GM23338 (cell line): ENCODE results near the gene SEC14L1. TPM values are rescaled to one million over a fixed set of nuclear protein-coding genes. Genes with fewer than 3 reads are reported as not detected.

ENCODE experiments used
- ATAC-seq: fragments of 200-7000 bp; cut with Tn5 transposase; 3 replicates; pipeline ENCODE4 v1.9.1; 2020
- DNase-seq: peaks from one replicate; pipeline ENCODE4 v3.0.0-alpha.2; 2015; ENCODE audit warnings: low spot score
- H2AFZ ChIP-seq: fragments of 200-600 bp; sonication (generic); 2 replicates; pipeline ENCODE4 v1.8.0; 2016; ENCODE audit warnings: antibody characterized with exemption, mild to moderate bottlenecking, moderate library complexity
- H3F3A ChIP-seq: fragments of 200-600 bp; sonication (generic); replicated peaks from 2 replicates; pipeline ENCODE4 v1.8.0; 2017; ENCODE audit warnings: antibody characterized with exemption, mixed run types, low read depth
- H3K27ac ChIP-seq: fragments of 200-600 bp; sonication (generic); 2 replicates; pipeline ENCODE4 v1.6.1; 2016; ENCODE audit warnings: low read depth
- H3K27me3 ChIP-seq: fragments of 200-600 bp; sonication (generic); 2 replicates; pipeline ENCODE4 v1.8.0; 2016; ENCODE audit warnings: mild to moderate bottlenecking, mixed run types, moderate library complexity; ENCODE audit not compliant: insufficient read depth
- H3K36me3 ChIP-seq: fragments of 200-600 bp; sonication (generic); 2 replicates; pipeline ENCODE4 v1.8.0; 2016; ENCODE audit warnings: mild to moderate bottlenecking; ENCODE audit not compliant: insufficient read depth
- H3K4me1 ChIP-seq: fragments of 200-600 bp; sonication (generic); 2 replicates; pipeline ENCODE4 v1.8.0; 2016; ENCODE audit warnings: mild to moderate bottlenecking, moderate library complexity; ENCODE audit not compliant: insufficient read depth
- H3K4me2 ChIP-seq: fragments of 200-600 bp; sonication (generic); 2 replicates; pipeline ENCODE4 v1.7.1; 2017; ENCODE audit warnings: mixed run types
- H3K4me3 ChIP-seq: fragments of 200-600 bp; sonication (generic); 2 replicates; pipeline ENCODE4 v1.6.1; 2016; ENCODE audit warnings: mixed run types
- H3K79me2 ChIP-seq: fragments of 200-600 bp; sonication (generic); replicated peaks from 2 replicates; pipeline ENCODE4 v1.8.0; 2017; ENCODE audit warnings: mild to moderate bottlenecking; ENCODE audit not compliant: insufficient read depth
- H3K9me2 ChIP-seq: fragments of 200-600 bp; sonication (generic); 2 replicates; pipeline ENCODE4 v1.8.0; 2017; ENCODE audit not compliant: insufficient read depth
- H4K20me1 ChIP-seq: fragments of 200-600 bp; sonication (generic); replicated peaks from 2 replicates; pipeline ENCODE4 v1.8.0; 2017; ENCODE audit warnings: mild to moderate bottlenecking; ENCODE audit not compliant: insufficient read depth
- H3K27ac Mint-ChIP-seq: 2 replicates; pipeline ENCODE4 v1.8.0; 2020; ENCODE audit warnings: inconsistent platforms, mild to moderate bottlenecking, moderate library complexity, mixed read lengths
- H3K27me3 Mint-ChIP-seq: 3 replicates; pipeline ENCODE4 v1.8.0; 2022; ENCODE audit warnings: low read depth, mild to moderate bottlenecking, moderate library complexity, mixed read lengths, inconsistent platforms; ENCODE audit not compliant: insufficient read depth, poor library complexity
- H3K36me3 Mint-ChIP-seq: 3 replicates; pipeline ENCODE4 v1.8.0; 2021; ENCODE audit warnings: low read depth, mild to moderate bottlenecking, inconsistent platforms, moderate library complexity, mixed read lengths
- H3K4me1 Mint-ChIP-seq: 3 replicates; pipeline ENCODE4 v1.8.0; 2020; ENCODE audit warnings: mild to moderate bottlenecking, inconsistent platforms, mixed read lengths
- H3K4me3 Mint-ChIP-seq: 3 replicates; pipeline ENCODE4 v1.8.0; 2021; ENCODE audit warnings: moderate library complexity, mild to moderate bottlenecking, inconsistent platforms, mixed read lengths
- H3K9me3 Mint-ChIP-seq: 3 replicates; pipeline ENCODE4 v1.8.0; 2020; ENCODE audit warnings: moderate library complexity, mild to moderate bottlenecking, inconsistent platforms, mixed read lengths
- CREB1 ChIP-seq: fragments of 250-450 bp; sonication (Bioruptor Pico); IDR thresholded peaks from 2 replicates; pipeline ENCODE4 v1.5.0; 2020; ENCODE audit warnings: low read depth, mild to moderate bottlenecking, moderate library complexity
- EZH2 ChIP-seq: fragments of 200-600 bp; sonication (generic); IDR thresholded peaks from one replicate; pipeline ENCODE4 v1.8.0; 2017; ENCODE audit warnings: antibody characterized with exemption, mild to moderate bottlenecking, low read depth; ENCODE audit not compliant: unreplicated experiment
- EZH2phosphoT487 ChIP-seq: fragments of 200-600 bp; sonication (generic); IDR thresholded peaks from one replicate; pipeline ENCODE4 v1.8.1; 2018; ENCODE audit warnings: antibody characterized with exemption; ENCODE audit not compliant: unreplicated experiment
- JUNB ChIP-seq: IDR thresholded peaks from one replicate; pipeline ENCODE4 v1.6.1; 2016; ENCODE audit warnings: antibody characterized with exemption; ENCODE audit not compliant: unreplicated experiment
- NANOG ChIP-seq: IDR thresholded peaks from 2 replicates; pipeline ENCODE4 v1.6.1; 2016; ENCODE audit warnings: antibody characterized with exemption, borderline replicate concordance
- POLR2AphosphoS5 ChIP-seq: IDR thresholded peaks from 2 replicates; pipeline ENCODE4 v1.6.1; 2016; ENCODE audit warnings: antibody characterized with exemption, low read depth
- STAT1 ChIP-seq: IDR thresholded peaks from one replicate; pipeline ENCODE4 v1.6.1; 2016; ENCODE audit warnings: antibody characterized with exemption; ENCODE audit not compliant: unreplicated experiment
- ZNF114 ChIP-seq: fragments of 250-450 bp; sonication (Bioruptor Pico); IDR thresholded peaks from 2 replicates; pipeline ENCODE4 v1.5.0; 2020; ENCODE audit warnings: mild to moderate bottlenecking, moderate library complexity
- ZNF331 ChIP-seq: fragments of 250-450 bp; sonication (Bioruptor Pico); IDR thresholded peaks from 2 replicates; pipeline ENCODE4 v1.5.0; 2020; ENCODE audit warnings: low read depth, mild to moderate bottlenecking, moderate library complexity
- polyA plus RNA-seq: library from polyadenylated mRNA; unstranded; fragments of >200 nt; fragmentation: Nextera tagmentation; extraction: Ambion mirVana; gene quantifications from 2 replicates; pipeline ENCODE4 v1.2.1, GENCODE V29; 2016
- total RNA-seq: library from RNA; depleted of rRNA; stranded (reverse); fragments of >200 nt; shearing (Covaris generic); gene quantifications from 2 replicates; pipeline ENCODE4 v1.2.3, GENCODE V29; 2014
- TF ChIP-seq, protein P1 (sequence below): IDR thresholded peaks from 2 replicates; pipeline ENCODE4 v1.6.1; 2016; ENCODE audit warnings: antibody characterized with exemption
- TF ChIP-seq, protein P2 (sequence below), 2 experiments: fragments of 200-600 bp in 1 of 2; sonication (generic) in 1 of 2; conservative IDR thresholded peaks; 2 replicates each; pipeline versions ENCODE4 v1.5.1 to v1.6.1; 2016 to 2017; ENCODE audit warnings: antibody characterized with exemption in 2 of 2, low read depth in 2 of 2, mild to moderate bottlenecking in 2 of 2, moderate library complexity in 1 of 2
- TF ChIP-seq, protein P3 (sequence below): fragments of 250-450 bp; sonication (Bioruptor Pico); IDR thresholded peaks from 2 replicates; pipeline ENCODE4 v1.5.0; 2020; ENCODE audit warnings: mild to moderate bottlenecking, moderate library complexity
- TF ChIP-seq, protein P4 (sequence below): IDR thresholded peaks from one replicate; pipeline ENCODE4 v1.6.1; 2018; ENCODE audit warnings: antibody characterized with exemption; ENCODE audit not compliant: unreplicated experiment

Gene SEC14L1
- total and polyA plus RNA-seq, 2 experiments from 2014 or later = 26.8 to 54.8 TPM

DNA sequence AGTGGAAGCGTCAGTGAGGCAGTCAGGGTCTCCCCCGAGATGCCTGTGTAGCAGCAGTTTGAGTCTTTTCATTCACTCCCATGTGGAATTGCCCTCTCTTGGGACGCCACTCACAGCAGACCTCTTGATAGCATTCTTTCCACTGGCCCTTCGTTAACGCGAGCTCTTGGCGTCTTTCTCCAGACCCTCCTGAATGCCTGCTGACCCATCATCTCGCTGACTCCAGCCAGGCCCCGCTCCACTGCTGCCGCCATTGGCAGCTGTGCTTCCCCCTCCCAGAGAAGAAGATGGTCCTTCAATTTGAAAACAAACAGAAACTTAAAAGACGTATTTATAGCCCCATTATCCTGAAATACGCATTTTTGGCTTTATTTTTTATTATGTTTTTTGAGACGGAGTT, 63.1 kb downstream of the SEC14L1 start:
- H4K20me1 ChIP-seq = no peaks in the 10 kb centered on the region
- no peak overlapping the region for H3K27ac Mint-ChIP-seq
- no peaks in the 10 kb centered on the region for H3F3A ChIP-seq
- H3K27ac ChIP-seq = no peak overlapping the region
- no peak overlapping the region for H2AFZ ChIP-seq
- H3K27me3 ChIP-seq = no peaks in the 10 kb centered on the region
- no peak overlapping the region for H3K4me3 ChIP-seq
- H3K27me3 Mint-ChIP-seq = peaks cover 2% of the 10 kb centered on the region
- H3K9me3 Mint-ChIP-seq = no peaks in the 10 kb centered on the region
- no peaks in the 10 kb centered on the region for H3K4me1 ChIP-seq
- no peak overlapping the region for H3K4me2 ChIP-seq
- no peak for DNase-seq
- no peak for ATAC-seq
- H3K79me2 ChIP-seq = no peaks in the 10 kb centered on the region
- no peak overlapping the region for H3K4me3 Mint-ChIP-seq
- H3K4me1 Mint-ChIP-seq = peaks cover 3% of the 10 kb centered on the region; the same call in 2 of the 3 replicates
- TF ChIP-seq CREB1 (CRISPR knock-in tag) = no peak
- TF ChIP-seq, protein P1, sequence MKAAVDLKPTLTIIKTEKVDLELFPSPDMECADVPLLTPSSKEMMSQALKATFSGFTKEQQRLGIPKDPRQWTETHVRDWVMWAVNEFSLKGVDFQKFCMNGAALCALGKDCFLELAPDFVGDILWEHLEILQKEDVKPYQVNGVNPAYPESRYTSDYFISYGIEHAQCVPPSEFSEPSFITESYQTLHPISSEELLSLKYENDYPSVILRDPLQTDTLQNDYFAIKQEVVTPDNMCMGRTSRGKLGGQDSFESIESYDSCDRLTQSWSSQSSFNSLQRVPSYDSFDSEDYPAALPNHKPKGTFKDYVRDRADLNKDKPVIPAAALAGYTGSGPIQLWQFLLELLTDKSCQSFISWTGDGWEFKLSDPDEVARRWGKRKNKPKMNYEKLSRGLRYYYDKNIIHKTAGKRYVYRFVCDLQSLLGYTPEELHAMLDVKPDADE = no peak
- TF ChIP-seq, protein P2, sequence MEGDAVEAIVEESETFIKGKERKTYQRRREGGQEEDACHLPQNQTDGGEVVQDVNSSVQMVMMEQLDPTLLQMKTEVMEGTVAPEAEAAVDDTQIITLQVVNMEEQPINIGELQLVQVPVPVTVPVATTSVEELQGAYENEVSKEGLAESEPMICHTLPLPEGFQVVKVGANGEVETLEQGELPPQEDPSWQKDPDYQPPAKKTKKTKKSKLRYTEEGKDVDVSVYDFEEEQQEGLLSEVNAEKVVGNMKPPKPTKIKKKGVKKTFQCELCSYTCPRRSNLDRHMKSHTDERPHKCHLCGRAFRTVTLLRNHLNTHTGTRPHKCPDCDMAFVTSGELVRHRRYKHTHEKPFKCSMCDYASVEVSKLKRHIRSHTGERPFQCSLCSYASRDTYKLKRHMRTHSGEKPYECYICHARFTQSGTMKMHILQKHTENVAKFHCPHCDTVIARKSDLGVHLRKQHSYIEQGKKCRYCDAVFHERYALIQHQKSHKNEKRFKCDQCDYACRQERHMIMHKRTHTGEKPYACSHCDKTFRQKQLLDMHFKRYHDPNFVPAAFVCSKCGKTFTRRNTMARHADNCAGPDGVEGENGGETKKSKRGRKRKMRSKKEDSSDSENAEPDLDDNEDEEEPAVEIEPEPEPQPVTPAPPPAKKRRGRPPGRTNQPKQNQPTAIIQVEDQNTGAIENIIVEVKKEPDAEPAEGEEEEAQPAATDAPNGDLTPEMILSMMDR (conservative IDR thresholded peaks at IDR 0.05; ENCODE audit: low read depth in 2 of 2) = no peak
- TF ChIP-seq EZH2phosphoT487 = no peak
- TF ChIP-seq NANOG = no peak
- no peak for TF ChIP-seq ZNF114 (CRISPR knock-in tag)
- no peak for TF ChIP-seq JUNB
- TF ChIP-seq POLR2AphosphoS5 = no peak
- no peak for TF ChIP-seq STAT1
- TF ChIP-seq, protein P3, sequence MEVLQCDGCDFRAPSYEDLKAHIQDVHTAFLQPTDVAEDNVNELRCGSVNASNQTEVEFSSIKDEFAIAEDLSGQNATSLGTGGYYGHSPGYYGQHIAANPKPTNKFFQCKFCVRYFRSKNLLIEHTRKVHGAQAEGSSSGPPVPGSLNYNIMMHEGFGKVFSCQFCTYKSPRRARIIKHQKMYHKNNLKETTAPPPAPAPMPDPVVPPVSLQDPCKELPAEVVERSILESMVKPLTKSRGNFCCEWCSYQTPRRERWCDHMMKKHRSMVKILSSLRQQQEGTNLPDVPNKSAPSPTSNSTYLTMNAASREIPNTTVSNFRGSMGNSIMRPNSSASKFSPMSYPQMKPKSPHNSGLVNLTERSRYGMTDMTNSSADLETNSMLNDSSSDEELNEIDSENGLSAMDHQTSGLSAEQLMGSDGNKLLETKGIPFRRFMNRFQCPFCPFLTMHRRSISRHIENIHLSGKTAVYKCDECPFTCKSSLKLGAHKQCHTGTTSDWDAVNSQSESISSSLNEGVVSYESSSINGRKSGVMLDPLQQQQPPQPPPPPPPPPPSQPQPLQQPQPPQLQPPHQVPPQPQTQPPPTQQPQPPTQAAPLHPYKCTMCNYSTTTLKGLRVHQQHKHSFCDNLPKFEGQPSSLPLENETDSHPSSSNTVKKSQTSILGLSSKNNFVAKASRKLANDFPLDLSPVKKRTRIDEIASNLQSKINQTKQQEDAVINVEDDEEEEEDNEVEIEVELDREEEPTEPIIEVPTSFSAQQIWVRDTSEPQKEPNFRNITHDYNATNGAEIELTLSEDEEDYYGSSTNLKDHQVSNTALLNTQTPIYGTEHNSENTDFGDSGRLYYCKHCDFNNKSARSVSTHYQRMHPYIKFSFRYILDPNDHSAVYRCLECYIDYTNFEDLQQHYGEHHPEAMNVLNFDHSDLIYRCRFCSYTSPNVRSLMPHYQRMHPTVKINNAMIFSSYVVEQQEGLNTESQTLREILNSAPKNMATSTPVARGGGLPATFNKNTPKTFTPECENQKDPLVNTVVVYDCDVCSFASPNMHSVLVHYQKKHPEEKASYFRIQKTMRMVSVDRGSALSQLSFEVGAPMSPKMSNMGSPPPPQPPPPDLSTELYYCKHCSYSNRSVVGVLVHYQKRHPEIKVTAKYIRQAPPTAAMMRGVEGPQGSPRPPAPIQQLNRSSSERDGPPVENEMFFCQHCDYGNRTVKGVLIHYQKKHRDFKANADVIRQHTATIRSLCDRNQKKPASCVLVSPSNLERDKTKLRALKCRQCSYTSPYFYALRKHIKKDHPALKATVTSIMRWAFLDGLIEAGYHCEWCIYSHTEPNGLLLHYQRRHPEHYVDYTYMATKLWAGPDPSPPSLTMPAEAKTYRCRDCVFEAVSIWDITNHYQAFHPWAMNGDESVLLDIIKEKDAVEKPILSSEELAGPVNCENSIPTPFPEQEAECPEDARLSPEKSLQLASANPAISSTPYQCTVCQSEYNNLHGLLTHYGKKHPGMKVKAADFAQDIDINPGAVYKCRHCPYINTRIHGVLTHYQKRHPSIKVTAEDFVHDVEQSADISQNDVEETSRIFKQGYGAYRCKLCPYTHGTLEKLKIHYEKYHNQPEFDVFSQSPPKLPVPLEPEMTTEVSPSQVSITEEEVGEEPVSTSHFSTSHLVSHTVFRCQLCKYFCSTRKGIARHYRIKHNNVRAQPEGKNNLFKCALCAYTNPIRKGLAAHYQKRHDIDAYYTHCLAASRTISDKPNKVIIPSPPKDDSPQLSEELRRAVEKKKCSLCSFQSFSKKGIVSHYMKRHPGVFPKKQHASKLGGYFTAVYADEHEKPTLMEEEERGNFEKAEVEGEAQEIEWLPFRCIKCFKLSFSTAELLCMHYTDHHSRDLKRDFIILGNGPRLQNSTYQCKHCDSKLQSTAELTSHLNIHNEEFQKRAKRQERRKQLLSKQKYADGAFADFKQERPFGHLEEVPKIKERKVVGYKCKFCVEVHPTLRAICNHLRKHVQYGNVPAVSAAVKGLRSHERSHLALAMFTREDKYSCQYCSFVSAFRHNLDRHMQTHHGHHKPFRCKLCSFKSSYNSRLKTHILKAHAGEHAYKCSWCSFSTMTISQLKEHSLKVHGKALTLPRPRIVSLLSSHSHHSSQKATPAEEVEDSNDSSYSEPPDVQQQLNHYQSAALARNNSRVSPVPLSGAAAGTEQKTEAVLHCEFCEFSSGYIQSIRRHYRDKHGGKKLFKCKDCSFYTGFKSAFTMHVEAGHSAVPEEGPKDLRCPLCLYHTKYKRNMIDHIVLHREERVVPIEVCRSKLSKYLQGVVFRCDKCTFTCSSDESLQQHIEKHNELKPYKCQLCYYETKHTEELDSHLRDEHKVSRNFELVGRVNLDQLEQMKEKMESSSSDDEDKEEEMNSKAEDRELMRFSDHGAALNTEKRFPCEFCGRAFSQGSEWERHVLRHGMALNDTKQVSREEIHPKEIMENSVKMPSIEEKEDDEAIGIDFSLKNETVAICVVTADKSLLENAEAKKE (CRISPR knock-in tag) = no peak
- no peak for TF ChIP-seq ZNF331 (CRISPR knock-in tag)
- TF ChIP-seq, protein P4, sequence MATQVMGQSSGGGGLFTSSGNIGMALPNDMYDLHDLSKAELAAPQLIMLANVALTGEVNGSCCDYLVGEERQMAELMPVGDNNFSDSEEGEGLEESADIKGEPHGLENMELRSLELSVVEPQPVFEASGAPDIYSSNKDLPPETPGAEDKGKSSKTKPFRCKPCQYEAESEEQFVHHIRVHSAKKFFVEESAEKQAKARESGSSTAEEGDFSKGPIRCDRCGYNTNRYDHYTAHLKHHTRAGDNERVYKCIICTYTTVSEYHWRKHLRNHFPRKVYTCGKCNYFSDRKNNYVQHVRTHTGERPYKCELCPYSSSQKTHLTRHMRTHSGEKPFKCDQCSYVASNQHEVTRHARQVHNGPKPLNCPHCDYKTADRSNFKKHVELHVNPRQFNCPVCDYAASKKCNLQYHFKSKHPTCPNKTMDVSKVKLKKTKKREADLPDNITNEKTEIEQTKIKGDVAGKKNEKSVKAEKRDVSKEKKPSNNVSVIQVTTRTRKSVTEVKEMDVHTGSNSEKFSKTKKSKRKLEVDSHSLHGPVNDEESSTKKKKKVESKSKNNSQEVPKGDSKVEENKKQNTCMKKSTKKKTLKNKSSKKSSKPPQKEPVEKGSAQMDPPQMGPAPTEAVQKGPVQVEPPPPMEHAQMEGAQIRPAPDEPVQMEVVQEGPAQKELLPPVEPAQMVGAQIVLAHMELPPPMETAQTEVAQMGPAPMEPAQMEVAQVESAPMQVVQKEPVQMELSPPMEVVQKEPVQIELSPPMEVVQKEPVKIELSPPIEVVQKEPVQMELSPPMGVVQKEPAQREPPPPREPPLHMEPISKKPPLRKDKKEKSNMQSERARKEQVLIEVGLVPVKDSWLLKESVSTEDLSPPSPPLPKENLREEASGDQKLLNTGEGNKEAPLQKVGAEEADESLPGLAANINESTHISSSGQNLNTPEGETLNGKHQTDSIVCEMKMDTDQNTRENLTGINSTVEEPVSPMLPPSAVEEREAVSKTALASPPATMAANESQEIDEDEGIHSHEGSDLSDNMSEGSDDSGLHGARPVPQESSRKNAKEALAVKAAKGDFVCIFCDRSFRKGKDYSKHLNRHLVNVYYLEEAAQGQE = no peak
- no peak for TF ChIP-seq EZH2
- H3K36me3 ChIP-seq = peaks cover 37% of the 10 kb centered on the region
- H3K9me2 ChIP-seq = no peaks in the 10 kb centered on the region
- peaks cover 43% of the 10 kb centered on the region for H3K36me3 Mint-ChIP-seq
